GM12864 (cell line): ENCODE results near the gene CNGB1.
"Not testable (repeated sequence)": the region's sequence is repeated elsewhere in the genome, so short reads cannot be mapped to it uniquely, and the experiment has no call there.

Source experiments
- DNase-seq: peaks from one replicate; pipeline ENCODE4 v3.0.0-alpha.2; 2011; ENCODE audit warnings: low read depth
- H3K4me3 ChIP-seq: 2 replicates; pipeline ENCODE4 v1.5.1; 2011; ENCODE audit warnings: mild to moderate bottlenecking, low read depth, low read length, control low read depth
- TF ChIP-seq, protein P1 (sequence below): IDR thresholded peaks from 2 replicates; pipeline ENCODE4 v1.5.1; 2011; ENCODE audit warnings: low read depth, mild to moderate bottlenecking, moderate library complexity, low read length, control low read depth, inconsistent platforms; ENCODE audit errors: missing control alignments

Gene CNGB1

GRCh38 chr16:57920880-57921229 lies 50.1 kb downstream of the CNGB1 start:
- no peak for DNase-seq
- TF ChIP-seq, protein P1, sequence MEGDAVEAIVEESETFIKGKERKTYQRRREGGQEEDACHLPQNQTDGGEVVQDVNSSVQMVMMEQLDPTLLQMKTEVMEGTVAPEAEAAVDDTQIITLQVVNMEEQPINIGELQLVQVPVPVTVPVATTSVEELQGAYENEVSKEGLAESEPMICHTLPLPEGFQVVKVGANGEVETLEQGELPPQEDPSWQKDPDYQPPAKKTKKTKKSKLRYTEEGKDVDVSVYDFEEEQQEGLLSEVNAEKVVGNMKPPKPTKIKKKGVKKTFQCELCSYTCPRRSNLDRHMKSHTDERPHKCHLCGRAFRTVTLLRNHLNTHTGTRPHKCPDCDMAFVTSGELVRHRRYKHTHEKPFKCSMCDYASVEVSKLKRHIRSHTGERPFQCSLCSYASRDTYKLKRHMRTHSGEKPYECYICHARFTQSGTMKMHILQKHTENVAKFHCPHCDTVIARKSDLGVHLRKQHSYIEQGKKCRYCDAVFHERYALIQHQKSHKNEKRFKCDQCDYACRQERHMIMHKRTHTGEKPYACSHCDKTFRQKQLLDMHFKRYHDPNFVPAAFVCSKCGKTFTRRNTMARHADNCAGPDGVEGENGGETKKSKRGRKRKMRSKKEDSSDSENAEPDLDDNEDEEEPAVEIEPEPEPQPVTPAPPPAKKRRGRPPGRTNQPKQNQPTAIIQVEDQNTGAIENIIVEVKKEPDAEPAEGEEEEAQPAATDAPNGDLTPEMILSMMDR = no peak
- no peak overlapping the region for H3K4me3 ChIP-seq

- TF ChIP-seq, protein P1 = no peak
- DNase-seq = no peak
- no peak overlapping the region for H3K4me3 ChIP-seq
Measured at GRCh38 chr16:57920215-57920879, 50.6 kb downstream of the CNGB1 start.

DNA sequence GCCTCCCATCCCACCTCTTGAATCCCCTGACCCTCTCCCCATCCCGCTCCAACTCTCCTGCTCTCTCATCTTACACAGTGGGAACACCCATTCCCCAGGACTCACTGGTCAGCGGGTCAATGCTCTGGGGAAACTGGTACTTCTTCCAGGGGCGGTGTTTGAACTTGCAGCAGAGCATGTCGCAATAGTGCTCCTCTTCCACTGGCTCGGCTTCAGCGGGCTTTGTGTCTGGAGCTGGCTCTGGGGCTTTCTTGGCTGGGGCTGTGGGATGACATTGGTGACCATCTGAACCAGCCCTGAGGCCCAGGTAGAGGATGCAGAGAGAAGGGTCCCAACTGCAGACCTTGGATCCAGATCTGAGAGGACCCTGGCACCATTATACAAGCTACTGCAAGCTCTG lies 51.9 kb downstream of the CNGB1 start:
- TF ChIP-seq, protein P1 = no peak
- no peak overlapping the region for H3K4me3 ChIP-seq
- no peak for DNase-seq

DNA sequence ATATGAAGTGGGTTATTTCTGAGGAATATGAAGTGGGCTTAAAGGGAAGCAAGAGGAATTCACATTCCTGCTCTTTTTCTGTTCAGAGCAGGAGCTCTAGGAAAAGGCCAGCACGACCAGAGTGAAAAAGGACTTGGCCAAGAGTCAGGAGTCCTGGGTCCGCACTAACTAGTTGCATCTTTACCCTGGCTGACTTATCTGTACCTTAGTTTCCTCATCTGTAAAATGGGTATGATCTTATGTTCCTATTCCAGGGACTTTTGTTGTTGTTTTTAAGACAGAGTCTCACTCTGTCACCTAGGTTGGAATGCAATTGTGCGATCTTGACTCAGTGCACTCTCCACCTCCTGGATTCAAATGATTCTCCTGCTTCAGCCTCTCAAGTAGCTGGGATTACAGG lies 52.5 kb downstream of the CNGB1 start:
- TF ChIP-seq, protein P1 = no peak
- H3K4me3 ChIP-seq = no peak overlapping the region
- no peak for DNase-seq

DNA sequence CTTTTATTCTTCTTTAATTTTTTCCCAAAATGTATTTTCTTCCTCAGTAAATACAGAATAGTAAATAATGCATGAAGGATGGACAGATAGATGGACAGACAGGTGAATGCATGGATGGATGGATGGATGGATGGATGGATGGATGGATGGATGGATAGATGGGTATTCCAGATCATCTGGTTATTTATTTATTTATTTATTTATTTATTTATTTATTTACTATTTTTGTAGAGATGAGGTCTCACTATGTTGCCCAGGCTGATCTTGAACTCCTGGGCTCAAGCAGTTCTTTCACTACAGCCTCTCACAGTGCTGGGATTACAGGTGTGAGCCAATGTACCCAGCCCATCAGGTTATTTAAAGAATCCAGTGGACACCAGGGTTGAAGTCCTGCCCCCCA lies 53.0 kb downstream of the CNGB1 start:
- not testable (repeated sequence) for H3K4me3 ChIP-seq, DNase-seq

- H3K4me3 ChIP-seq, DNase-seq: not testable (repeated sequence)
Measured at GRCh38 chr16:57917489-57917888, 53.4 kb downstream of the CNGB1 start.

DNA sequence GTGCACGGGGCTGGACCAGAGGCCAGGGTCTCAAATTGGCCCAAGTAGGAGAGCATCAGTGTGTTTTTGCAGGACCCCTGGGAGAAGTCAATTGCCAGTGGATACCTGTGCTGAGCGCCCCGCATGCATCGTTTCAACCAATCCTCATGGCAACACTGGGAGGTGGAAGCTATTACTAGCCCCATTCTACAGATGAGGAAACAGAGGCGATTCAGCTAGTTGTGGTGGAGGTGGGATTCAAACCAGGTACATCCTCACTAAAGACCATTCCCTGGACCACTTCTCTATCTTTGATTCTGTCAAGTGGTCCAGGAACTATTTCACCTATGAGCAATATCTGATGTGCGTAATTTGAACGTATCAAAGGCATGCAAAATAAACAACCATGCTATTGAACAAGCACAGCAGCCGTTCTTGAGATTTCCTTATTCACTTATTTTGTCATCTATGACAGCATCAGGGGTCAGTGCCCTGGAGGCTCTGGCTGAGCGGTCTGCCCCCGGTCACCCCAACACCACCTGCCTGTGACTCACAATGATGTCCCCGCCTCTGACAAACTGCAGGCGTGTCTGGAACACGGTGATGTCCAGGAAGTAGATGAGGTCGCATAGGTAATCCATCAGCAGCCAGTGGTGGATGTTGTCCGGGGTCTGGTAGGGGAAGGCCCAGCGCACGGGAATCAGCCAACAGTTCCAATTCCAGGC lies 54.0 kb downstream of the CNGB1 start:
- no peak for DNase-seq
- no peak overlapping the region for H3K4me3 ChIP-seq
- TF ChIP-seq, protein P1 = no peak

DNA sequence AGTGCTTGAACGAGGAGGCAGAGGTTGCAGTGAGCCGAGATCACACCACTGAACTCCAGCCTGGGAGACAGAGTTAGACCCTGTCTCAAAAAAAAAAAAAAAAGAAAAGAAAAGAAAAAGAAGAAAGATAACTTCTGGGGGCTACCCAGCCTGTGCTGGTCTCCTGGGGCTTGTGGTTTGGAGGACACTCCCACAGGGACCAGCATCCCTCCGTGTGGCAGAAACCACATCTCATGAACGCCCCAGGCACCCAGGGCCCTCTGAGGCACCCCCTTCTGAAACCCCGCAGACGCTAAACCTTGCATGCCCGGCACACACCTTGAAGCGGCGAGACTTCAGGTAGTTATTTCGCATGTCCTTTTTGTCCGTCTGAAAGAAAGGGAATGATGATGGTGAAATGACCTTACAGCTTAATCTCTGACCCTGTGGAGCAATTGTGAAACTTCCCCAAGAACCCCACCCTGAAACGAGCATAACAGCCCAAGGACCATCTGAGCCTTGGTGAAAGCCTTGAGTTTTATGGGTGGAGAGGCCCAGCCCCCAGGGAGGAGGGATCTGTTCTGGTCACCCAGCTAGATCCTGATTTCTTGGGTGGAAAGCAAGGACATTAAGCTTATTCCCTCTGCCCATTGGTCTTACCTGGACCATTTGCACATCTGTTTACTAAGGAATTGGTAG lies 55.0 kb downstream of the CNGB1 start:
- TF ChIP-seq, protein P1 = no peak
- DNase-seq = no peak
- H3K4me3 ChIP-seq = no peak overlapping the region
